EH (cell line): Measurements from ENCODE around the gene NFAT5.
"Not testable (repeated sequence)": the region's sequence is repeated elsewhere in the genome, so short reads cannot be mapped to it uniquely, and the experiment has no call there.

Experiments
- DNase-seq: peaks from one replicate; pipeline ENCODE4 v3.0.0-alpha.2; 2015; ENCODE audit warnings: low read depth

Gene NFAT5

DNA sequence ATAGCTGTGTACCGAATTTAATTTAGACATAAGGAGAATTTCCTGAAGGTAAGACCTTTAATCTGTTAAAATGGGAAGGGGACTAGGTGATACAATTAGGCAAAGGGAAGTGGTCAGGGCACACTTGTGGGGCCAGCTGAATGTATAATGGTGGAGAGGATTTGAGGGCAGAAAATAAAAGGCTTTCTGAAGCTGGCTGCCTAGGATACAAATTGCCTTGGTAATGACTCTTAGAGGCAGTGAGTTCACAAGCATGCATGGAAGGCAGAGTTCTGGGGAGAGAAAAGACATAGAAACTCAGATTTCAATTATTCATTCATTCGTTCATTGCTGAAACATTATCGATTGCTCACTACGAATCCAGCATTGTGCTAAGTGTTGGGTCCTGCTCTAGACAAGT is 12.4 kb upstream of the NFAT5 start:
- DNase-seq = no peak

- no peak for DNase-seq
Measured at GRCh38 chr16:69554495-69554894, 11.3 kb upstream of the NFAT5 start.

GRCh38 chr16:69555437-69555836 is 10.3 kb upstream of the NFAT5 start:
- DNase-seq = peak; percentile 9

DNA sequence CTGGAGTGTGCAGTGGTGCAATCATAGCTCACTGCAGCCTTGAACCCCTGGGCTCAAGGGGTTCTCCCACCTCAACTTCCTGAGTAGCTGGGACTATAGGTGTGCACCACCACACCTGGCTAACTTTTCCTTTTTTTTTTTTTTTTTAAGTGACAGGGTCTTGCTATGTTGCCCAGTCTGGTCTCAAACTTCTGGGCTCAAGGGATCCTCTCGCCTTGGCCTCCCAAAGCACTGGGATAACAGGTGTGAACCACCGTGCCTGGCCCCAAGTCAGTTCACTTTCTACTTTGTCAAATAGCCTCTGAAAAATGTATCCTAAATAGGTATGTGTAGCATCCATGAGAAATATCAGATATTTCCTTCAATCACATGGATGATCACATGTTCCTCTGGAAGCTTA is 9.9 kb upstream of the NFAT5 start:
- DNase-seq = no peak

GRCh38 chr16:69559164-69559563 is 6.6 kb upstream of the NFAT5 start:
- no peak for DNase-seq

DNA sequence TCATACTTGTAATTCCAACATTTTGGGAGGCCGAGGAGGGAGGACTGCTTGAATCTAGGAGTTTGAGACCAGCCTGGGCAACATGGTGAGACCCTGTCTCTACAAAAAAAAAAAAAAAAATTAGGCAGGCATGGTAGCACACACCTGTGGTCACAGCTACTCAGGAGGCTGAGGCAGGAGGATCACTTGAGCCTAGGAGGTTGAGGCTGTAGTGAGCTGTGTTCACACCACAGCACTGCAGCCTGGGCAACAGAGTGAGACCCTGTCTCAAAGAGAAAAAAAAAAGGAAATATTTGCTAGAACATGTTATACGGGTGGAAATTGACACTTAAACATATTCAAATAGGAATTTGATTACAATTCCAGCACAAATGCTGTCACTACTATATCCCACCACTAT is 4.4 kb upstream of the NFAT5 start:
- DNase-seq = not testable (repeated sequence)

DNA sequence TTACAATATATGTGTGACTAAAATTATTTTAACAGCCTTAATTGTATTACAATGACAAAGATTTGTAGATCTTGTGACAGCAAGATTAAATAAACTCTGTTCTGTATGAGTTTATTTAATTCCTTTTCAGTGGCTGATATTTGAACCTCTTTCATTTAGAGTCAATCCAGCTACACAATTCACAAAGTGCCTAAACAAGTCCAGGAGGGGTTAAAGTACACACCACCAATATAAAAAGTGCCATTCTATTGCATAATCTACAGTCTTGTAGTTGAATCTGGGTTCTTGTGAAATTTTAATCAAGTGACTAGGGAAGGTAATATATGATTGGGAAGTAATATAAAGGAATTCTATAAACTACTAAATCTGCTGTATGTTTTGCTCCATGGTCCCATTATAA is 3.9 kb upstream of the NFAT5 start:
- no peak for DNase-seq

DNA sequence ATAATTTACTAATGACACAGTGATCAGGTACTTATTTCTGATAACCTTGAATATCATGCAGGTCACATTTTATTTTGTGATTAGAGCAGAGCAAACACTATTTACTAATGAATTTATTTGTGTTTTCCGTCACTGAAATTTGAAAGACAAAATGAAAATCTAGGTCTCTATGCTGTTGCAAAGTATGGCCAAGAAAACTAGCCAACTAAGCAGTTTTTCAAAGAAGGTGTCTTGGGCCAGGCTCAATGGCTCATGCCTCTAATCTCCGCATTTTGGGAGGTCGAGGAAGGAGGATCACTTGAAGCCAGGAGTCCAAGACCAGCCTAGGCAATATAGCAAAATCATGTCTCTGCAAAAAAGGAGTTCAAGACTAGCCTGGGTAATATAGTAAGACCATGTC is 3.0 kb upstream of the NFAT5 start:
- no peak for DNase-seq

DNA sequence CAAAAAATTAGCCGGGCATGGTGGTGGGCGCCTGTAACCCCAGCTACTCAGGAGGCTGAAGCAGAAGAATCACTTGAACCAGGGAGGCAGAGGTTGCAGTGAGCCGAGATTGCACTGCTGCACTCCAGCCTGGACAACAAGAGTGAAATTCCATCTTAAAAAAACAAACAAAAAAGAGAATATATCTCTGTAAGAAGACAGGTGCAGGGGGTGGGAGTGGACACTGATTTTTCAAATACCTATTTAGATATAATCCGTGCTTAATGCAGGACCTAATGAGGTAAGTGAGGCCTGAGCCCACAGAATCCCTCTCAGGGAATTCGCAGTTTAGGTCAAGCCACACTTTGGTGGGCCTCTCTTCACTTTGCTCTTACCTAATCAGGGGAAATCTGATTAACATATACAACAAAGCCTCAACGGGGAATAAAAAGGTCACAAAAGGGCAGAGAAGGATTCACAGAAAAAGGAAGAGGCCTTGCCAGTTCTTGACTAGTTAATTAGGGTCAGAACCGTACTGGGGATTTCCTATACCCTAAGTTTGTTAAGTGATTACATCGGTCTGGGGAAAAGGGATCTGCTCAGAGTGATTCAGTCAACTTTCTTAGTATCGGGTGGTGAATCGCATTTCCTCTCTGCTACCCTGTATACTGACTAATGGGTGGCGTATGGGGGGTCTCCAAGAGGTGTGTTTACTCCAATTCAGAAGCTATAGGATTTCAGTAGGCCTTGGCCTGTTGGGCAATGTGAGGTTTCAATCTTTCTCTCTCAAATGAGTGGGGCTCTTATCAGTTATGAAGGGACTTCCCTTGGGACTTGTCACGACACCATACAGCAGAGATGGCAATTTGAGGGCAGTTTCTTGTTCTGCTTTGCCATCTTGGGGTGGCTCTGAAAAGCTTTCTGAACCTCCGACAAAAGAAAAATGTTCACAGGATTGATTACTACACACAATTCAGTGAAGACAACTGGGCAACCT is 1.9 kb upstream of the NFAT5 start:
- peak; percentile 47 for DNase-seq

- DNase-seq = peak; percentile 9
Measured at GRCh38 chr16:69564845-69565670, 708 bp upstream of the NFAT5 start.

GRCh38 chr16:69566240-69566980 is 644 bp downstream of the NFAT5 start:
- peak; percentile 83 for DNase-seq

- DNase-seq = no peak
Measured at GRCh38 chr16:69566981-69567680, 1.4 kb downstream of the NFAT5 start.

DNA sequence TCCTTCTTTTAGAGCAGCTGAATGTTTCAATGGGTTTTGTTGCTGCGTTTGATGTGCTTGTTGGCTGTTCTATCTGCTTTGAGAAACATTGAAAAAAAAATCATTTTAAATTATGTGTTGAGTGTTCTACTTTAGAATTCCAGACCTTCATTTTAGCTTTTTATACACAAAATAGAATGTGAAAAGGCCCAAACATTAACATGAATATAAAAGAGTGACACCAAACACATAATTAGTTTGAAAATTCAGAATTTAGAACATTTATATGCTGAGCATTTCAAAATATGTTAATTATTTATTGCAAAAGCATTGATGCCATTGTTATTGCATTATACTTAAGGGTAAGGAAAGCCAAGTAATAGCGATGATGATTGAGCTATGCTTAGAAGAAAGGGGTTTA is 2.9 kb downstream of the NFAT5 start:
- DNase-seq = no peak

- DNase-seq = not testable (repeated sequence)
Measured at GRCh38 chr16:69578771-69579170, 13.0 kb downstream of the NFAT5 start.

- DNase-seq = no peak
Measured at GRCh38 chr16:69579783-69580481, 14.2 kb downstream of the NFAT5 start.

DNA sequence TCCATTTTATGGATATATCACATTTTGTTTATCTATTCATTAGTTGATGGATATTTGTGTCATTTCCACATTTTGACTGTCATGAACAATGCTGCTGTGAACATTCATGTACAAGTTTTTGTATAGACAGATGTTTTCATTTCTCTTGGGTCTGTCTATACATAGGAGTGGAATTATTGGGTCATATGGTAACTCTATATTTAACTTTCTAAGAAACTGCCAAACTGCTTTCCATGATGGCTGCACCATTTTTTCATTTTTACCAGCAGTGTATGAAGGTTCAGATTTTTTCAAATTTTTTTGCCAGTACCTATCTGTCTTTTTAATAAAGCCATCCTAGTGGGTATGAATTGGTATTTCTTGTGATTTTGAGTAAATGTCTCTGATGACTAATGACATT is 15.5 kb downstream of the NFAT5 start:
- DNase-seq = no peak

- not testable (repeated sequence) for DNase-seq
Measured at GRCh38 chr16:69584493-69584892, 18.7 kb downstream of the NFAT5 start.

DNA sequence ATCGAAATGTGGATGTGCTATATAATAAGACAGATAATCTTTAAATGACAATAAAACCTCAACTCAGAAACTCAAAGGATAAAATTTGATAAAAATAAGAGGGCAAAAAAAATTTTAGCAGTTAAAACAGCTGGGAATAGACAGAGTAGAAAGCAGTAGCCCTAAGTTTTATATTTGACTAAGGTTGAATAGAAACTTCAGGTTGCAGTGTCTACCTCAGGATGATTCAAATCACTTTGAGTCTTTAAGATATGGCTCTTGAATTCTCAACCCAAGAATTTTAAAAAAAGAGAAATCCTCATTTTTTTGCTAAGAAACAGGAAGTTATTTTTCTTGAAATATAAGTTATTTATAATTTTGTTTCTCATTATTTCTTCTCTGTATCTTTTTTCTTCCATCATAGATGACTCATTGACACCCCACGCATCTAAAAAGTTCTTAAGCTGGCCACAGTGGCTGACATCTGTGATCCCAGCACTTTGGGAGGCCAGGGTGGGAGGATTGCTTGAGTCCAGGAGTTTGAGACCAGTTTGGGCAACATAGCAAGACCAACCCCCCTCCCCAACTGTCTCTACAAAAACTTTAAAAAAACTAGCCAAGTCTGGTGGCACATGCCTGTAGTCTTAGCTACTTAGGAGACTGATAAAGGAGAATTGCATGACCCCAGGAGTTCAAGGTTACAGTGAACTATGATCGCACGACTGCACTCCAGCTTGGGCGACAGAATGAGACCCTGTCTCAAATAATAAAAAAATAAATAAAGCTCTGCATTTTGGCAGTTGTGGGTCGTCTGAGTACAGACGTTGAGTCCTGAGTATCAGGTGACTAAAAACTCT is 23.9 kb downstream of the NFAT5 start:
- DNase-seq = no peak

- no peak for DNase-seq
Measured at GRCh38 chr16:69590590-69590989, 24.8 kb downstream of the NFAT5 start.

GRCh38 chr16:69593751-69594255 is 28.0 kb downstream of the NFAT5 start:
- no peak for DNase-seq
